GM23338 (cell line): ENCODE results near the gene PVALB. TPM values are rescaled to one million over a fixed set of nuclear protein-coding genes. Genes with fewer than 3 reads are reported as not detected.

Experiments
- ATAC-seq: fragments of 200-7000 bp; cut with Tn5 transposase; 3 replicates; pipeline ENCODE4 v1.9.1; 2020
- DNase-seq: peaks from one replicate; pipeline ENCODE4 v3.0.0-alpha.2; 2015; ENCODE audit warnings: low spot score
- H2AFZ ChIP-seq: fragments of 200-600 bp; sonication (generic); 2 replicates; pipeline ENCODE4 v1.8.0; 2016; ENCODE audit warnings: antibody characterized with exemption, mild to moderate bottlenecking, moderate library complexity
- H3F3A ChIP-seq: fragments of 200-600 bp; sonication (generic); replicated peaks from 2 replicates; pipeline ENCODE4 v1.8.0; 2017; ENCODE audit warnings: antibody characterized with exemption, mixed run types, low read depth
- H3K27ac ChIP-seq: fragments of 200-600 bp; sonication (generic); 2 replicates; pipeline ENCODE4 v1.6.1; 2016; ENCODE audit warnings: low read depth
- H3K27me3 ChIP-seq: fragments of 200-600 bp; sonication (generic); 2 replicates; pipeline ENCODE4 v1.8.0; 2016; ENCODE audit warnings: mild to moderate bottlenecking, mixed run types, moderate library complexity; ENCODE audit not compliant: insufficient read depth
- H3K36me3 ChIP-seq: fragments of 200-600 bp; sonication (generic); 2 replicates; pipeline ENCODE4 v1.8.0; 2016; ENCODE audit warnings: mild to moderate bottlenecking; ENCODE audit not compliant: insufficient read depth
- H3K4me1 ChIP-seq: fragments of 200-600 bp; sonication (generic); 2 replicates; pipeline ENCODE4 v1.8.0; 2016; ENCODE audit warnings: mild to moderate bottlenecking, moderate library complexity; ENCODE audit not compliant: insufficient read depth
- H3K4me2 ChIP-seq: fragments of 200-600 bp; sonication (generic); 2 replicates; pipeline ENCODE4 v1.7.1; 2017; ENCODE audit warnings: mixed run types
- H3K4me3 ChIP-seq: fragments of 200-600 bp; sonication (generic); 2 replicates; pipeline ENCODE4 v1.6.1; 2016; ENCODE audit warnings: mixed run types
- H3K79me2 ChIP-seq: fragments of 200-600 bp; sonication (generic); replicated peaks from 2 replicates; pipeline ENCODE4 v1.8.0; 2017; ENCODE audit warnings: mild to moderate bottlenecking; ENCODE audit not compliant: insufficient read depth
- H3K9me2 ChIP-seq: fragments of 200-600 bp; sonication (generic); 2 replicates; pipeline ENCODE4 v1.8.0; 2017; ENCODE audit not compliant: insufficient read depth
- H4K20me1 ChIP-seq: fragments of 200-600 bp; sonication (generic); replicated peaks from 2 replicates; pipeline ENCODE4 v1.8.0; 2017; ENCODE audit warnings: mild to moderate bottlenecking; ENCODE audit not compliant: insufficient read depth
- H3K27ac Mint-ChIP-seq: 2 replicates; pipeline ENCODE4 v1.8.0; 2020; ENCODE audit warnings: inconsistent platforms, mild to moderate bottlenecking, moderate library complexity, mixed read lengths
- H3K27me3 Mint-ChIP-seq: 3 replicates; pipeline ENCODE4 v1.8.0; 2022; ENCODE audit warnings: low read depth, mild to moderate bottlenecking, moderate library complexity, mixed read lengths, inconsistent platforms; ENCODE audit not compliant: insufficient read depth, poor library complexity
- H3K36me3 Mint-ChIP-seq: 3 replicates; pipeline ENCODE4 v1.8.0; 2021; ENCODE audit warnings: low read depth, mild to moderate bottlenecking, inconsistent platforms, moderate library complexity, mixed read lengths
- H3K4me1 Mint-ChIP-seq: 3 replicates; pipeline ENCODE4 v1.8.0; 2020; ENCODE audit warnings: mild to moderate bottlenecking, inconsistent platforms, mixed read lengths
- H3K4me3 Mint-ChIP-seq: 3 replicates; pipeline ENCODE4 v1.8.0; 2021; ENCODE audit warnings: moderate library complexity, mild to moderate bottlenecking, inconsistent platforms, mixed read lengths
- H3K9me3 Mint-ChIP-seq: 3 replicates; pipeline ENCODE4 v1.8.0; 2020; ENCODE audit warnings: moderate library complexity, mild to moderate bottlenecking, inconsistent platforms, mixed read lengths
- ETS1 ChIP-seq: IDR thresholded peaks from 2 replicates; pipeline ENCODE4 v1.6.1; 2016; ENCODE audit warnings: antibody characterized with exemption
- EZH2phosphoT487 ChIP-seq: fragments of 200-600 bp; sonication (generic); IDR thresholded peaks from one replicate; pipeline ENCODE4 v1.8.1; 2018; ENCODE audit warnings: antibody characterized with exemption; ENCODE audit not compliant: unreplicated experiment
- NANOG ChIP-seq: IDR thresholded peaks from 2 replicates; pipeline ENCODE4 v1.6.1; 2016; ENCODE audit warnings: antibody characterized with exemption, borderline replicate concordance
- POLR2AphosphoS5 ChIP-seq: IDR thresholded peaks from 2 replicates; pipeline ENCODE4 v1.6.1; 2016; ENCODE audit warnings: antibody characterized with exemption, low read depth
- STAT1 ChIP-seq: IDR thresholded peaks from one replicate; pipeline ENCODE4 v1.6.1; 2016; ENCODE audit warnings: antibody characterized with exemption; ENCODE audit not compliant: unreplicated experiment
- ZNF331 ChIP-seq: fragments of 250-450 bp; sonication (Bioruptor Pico); IDR thresholded peaks from 2 replicates; pipeline ENCODE4 v1.5.0; 2020; ENCODE audit warnings: low read depth, mild to moderate bottlenecking, moderate library complexity
- ZNF462 ChIP-seq: fragments of 250-450 bp; sonication (Bioruptor Pico); IDR thresholded peaks from 2 replicates; pipeline ENCODE4 v1.5.0; 2020; ENCODE audit warnings: mild to moderate bottlenecking, moderate library complexity
- polyA plus RNA-seq: library from polyadenylated mRNA; unstranded; fragments of >200 nt; fragmentation: Nextera tagmentation; extraction: Ambion mirVana; gene quantifications from 2 replicates; pipeline ENCODE4 v1.2.1, GENCODE V29; 2016
- total RNA-seq: library from RNA; depleted of rRNA; stranded (reverse); fragments of >200 nt; shearing (Covaris generic); gene quantifications from 2 replicates; pipeline ENCODE4 v1.2.3, GENCODE V29; 2014

The PVALB gene
- total and polyA plus RNA-seq, 2 experiments from 2014 or later, result 7.9 TPM; not detected in 1

GRCh38 chr22:36765131-36765942, 51.5 kb downstream of the PVALB start (continued):
- TF ChIP-seq ZNF331 (CRISPR knock-in tag) (no peak), ZNF462 (no peak), STAT1 (no peak)

- Mint-ChIP-seq H3K27me3 (peaks cover 8% of the 10 kb centered on the region), H3K9me3 (no peaks in the 10 kb centered on the region), H3K27ac (no peak overlapping the region), H3K36me3 (peaks cover 27% of the 10 kb centered on the region), H3K4me1 (peaks cover 10% of the 10 kb centered on the region), H3K4me3 (no peak overlapping the region)
- Histone ChIP-seq H2AFZ (no peak overlapping the region), H3K36me3 (no peaks in the 10 kb centered on the region), H3K9me2 (no peaks in the 10 kb centered on the region), H3K4me2 (no peak overlapping the region), H3K27me3 (no peaks in the 10 kb centered on the region), H3K4me1 (no peaks in the 10 kb centered on the region), H3K4me3 (no peak overlapping the region), H4K20me1 (no peaks in the 10 kb centered on the region; the same call in 1 of the 2 replicates), H3K27ac (no peak overlapping the region), H3K79me2 (no peaks in the 10 kb centered on the region), H3F3A (no peaks in the 10 kb centered on the region)
- DNase-seq, result no peak
- no peak for ATAC-seq
- TF ChIP-seq ZNF462 (no peak), STAT1 (no peak), NANOG (no peak), EZH2phosphoT487 (no peak), POLR2AphosphoS5 (no peak), ETS1 (no peak)
These were observed 52.2 kb downstream of the PVALB start for GRCh38 chr22:36764641-36765040.
